ENCODE measurements around the gene CELSR1. TPM values are rescaled to one million over a fixed set of nuclear protein-coding genes. Genes with fewer than 3 reads are reported as not detected.

CELSR1 gene
- total RNA-seq, 1 donor from 2014 or later = 18.8 TPM

GRCh38 chr22:46580940-46581537 is 43.6 kb upstream of the CELSR1 start:
- Mint-ChIP-seq H3K9me3 (no peaks in the 10 kb centered on the region), H3K27ac (no peak overlapping the region), H3K4me3 (no peak overlapping the region), H3K36me3 (no peaks in the 10 kb centered on the region), H3K27me3 (ENCODE audit: low read depth) (no peaks in the 10 kb centered on the region), H3K4me1 (peaks cover 46% of the 10 kb centered on the region)
- no peak for DNase-seq (ENCODE audit: low spot score in 2 of 2, unreplicated experiment in 2 of 2)
- no peak for TF ChIP-seq CTCF (IDR thresholded peaks at IDR 0.05; ENCODE audit: unreplicated experiment)

- Mint-ChIP-seq H3K9me3 (no peaks in the 10 kb centered on the region), H3K36me3 (no peaks in the 10 kb centered on the region), H3K27me3 (ENCODE audit: low read depth) (peaks cover 3% of the 10 kb centered on the region), H3K4me1 (peaks cover 56% of the 10 kb centered on the region), H3K4me3 (peak overlapping the region; percentile 90), H3K27ac (no peak overlapping the region)
- no peak for TF ChIP-seq CTCF (IDR thresholded peaks at IDR 0.05; ENCODE audit: unreplicated experiment)
- DNase-seq (ENCODE audit: low spot score in 2 of 2, unreplicated experiment in 2 of 2) = peak in 1 of 2 experiments; percentile 14
Observed at GRCh38 chr22:46579751-46580449, 42.5 kb upstream of the CELSR1 start.

GRCh38 chr22:46578824-46579561 is 41.6 kb upstream of the CELSR1 start:
- Mint-ChIP-seq H3K36me3 (no peaks in the 10 kb centered on the region), H3K4me3 (peak overlapping the region; percentile 90), H3K9me3 (no peaks in the 10 kb centered on the region), H3K27me3 (ENCODE audit: low read depth) (peaks cover 3% of the 10 kb centered on the region), H3K27ac (peak overlapping the region; percentile 81), H3K4me1 (peaks cover 51% of the 10 kb centered on the region)
- no peak for TF ChIP-seq CTCF (IDR thresholded peaks at IDR 0.05; ENCODE audit: unreplicated experiment)
- no peak for DNase-seq (ENCODE audit: low spot score in 2 of 2, unreplicated experiment in 2 of 2)

- no peaks in the 10 kb centered on the region for H3K36me3 Mint-ChIP-seq
- no peak for DNase-seq (ENCODE audit: low spot score in 2 of 2, unreplicated experiment in 2 of 2)
- peaks cover 51% of the 10 kb centered on the region for H3K4me1 Mint-ChIP-seq
- H3K9me3 Mint-ChIP-seq = no peaks in the 10 kb centered on the region
- TF ChIP-seq CTCF (IDR thresholded peaks at IDR 0.05; ENCODE audit: unreplicated experiment) = no peak
- H3K27ac Mint-ChIP-seq = no peak overlapping the region
- peak overlapping the region; percentile 90 for H3K4me3 Mint-ChIP-seq
- H3K27me3 Mint-ChIP-seq (ENCODE audit: low read depth) = peaks cover 3% of the 10 kb centered on the region
Observed at GRCh38 chr22:46578251-46578823, 40.9 kb upstream of the CELSR1 start.

- no peaks in the 10 kb centered on the region for H3K36me3 Mint-ChIP-seq
- peaks cover 51% of the 10 kb centered on the region for H3K4me1 Mint-ChIP-seq
- peak overlapping the region; percentile 75 for H3K27ac Mint-ChIP-seq
- H3K9me3 Mint-ChIP-seq = no peaks in the 10 kb centered on the region
- no peak for TF ChIP-seq CTCF (IDR thresholded peaks at IDR 0.05; ENCODE audit: unreplicated experiment)
- DNase-seq (ENCODE audit: low spot score in 2 of 2, unreplicated experiment in 2 of 2) = peak in 1 of 2 experiments; percentile 17
- H3K4me3 Mint-ChIP-seq = peak overlapping the region; percentile 90
- H3K27me3 Mint-ChIP-seq (ENCODE audit: low read depth) = peaks cover 3% of the 10 kb centered on the region
Observed at GRCh38 chr22:46577368-46578249, 40.2 kb upstream of the CELSR1 start.
